HEK293T (cell line): Measurements from ENCODE around the gene WDR64.

ENCODE experiments used
- CTCF ChIA-PET: fragments of 350-600 bp; formaldehyde crosslinking; extraction: SDS; loops from one replicate; lab custom pipeline; 2021; ENCODE audit warnings: antibody characterized with exemption, inconsistent platforms; lab: Yijun Ruan, JAX
- POLR2A ChIA-PET: fragments of 350-600 bp; formaldehyde crosslinking; extraction: SDS; loops from one replicate; lab custom pipeline; 2020; ENCODE audit warnings: antibody characterized with exemption, inconsistent platforms; lab: Yijun Ruan, JAX
- DNase-seq: peaks from one replicate; pipeline ENCODE4 v3.0.0; 2012; ENCODE audit warnings: mixed read lengths; ENCODE audit errors: extremely low spot score
- ARNT ChIP-seq: fragments of 450-650 bp; IDR thresholded peaks from 2 replicates; pipeline ENCODE4 v1.6.1; 2017; ENCODE audit warnings: mild to moderate bottlenecking
- BHLHE40 ChIP-seq: fragments of 450-650 bp; IDR thresholded peaks from 2 replicates; pipeline ENCODE4 v1.6.1; 2016; ENCODE audit warnings: mild to moderate bottlenecking, moderate library complexity, borderline replicate concordance
- CTBP1 ChIP-seq: fragments of 450-650 bp; IDR thresholded peaks from 2 replicates; pipeline ENCODE4 v1.6.1; 2016; ENCODE audit warnings: borderline replicate concordance
- ELF4 ChIP-seq: fragments of 450-650 bp; IDR thresholded peaks from 2 replicates; pipeline ENCODE4 v1.6.1; 2017; ENCODE audit warnings: antibody characterized with exemption
- FOXA1 ChIP-seq: fragments of 450-650 bp; IDR thresholded peaks from 2 replicates; pipeline ENCODE4 v1.6.1; 2016; ENCODE audit warnings: mild to moderate bottlenecking
- FOXK2 ChIP-seq: fragments of 450-650 bp; IDR thresholded peaks from 2 replicates; pipeline ENCODE4 v1.6.1; 2016; ENCODE audit warnings: mild to moderate bottlenecking
- FOXM1 ChIP-seq: fragments of 450-650 bp; IDR thresholded peaks from 2 replicates; pipeline ENCODE4 v1.6.1; 2017; ENCODE audit warnings: mild to moderate bottlenecking, borderline replicate concordance
- HDGF ChIP-seq: fragments of 450-650 bp; IDR thresholded peaks from 2 replicates; pipeline ENCODE4 v1.6.1; 2017; ENCODE audit warnings: antibody characterized with exemption, borderline replicate concordance
- L3MBTL2 ChIP-seq: fragments of 450-650 bp; conservative IDR thresholded peaks from 2 replicates; pipeline ENCODE4 v1.6.1; 2016; ENCODE audit warnings: mild to moderate bottlenecking
- LEF1 ChIP-seq: fragments of 450-650 bp; IDR thresholded peaks from 2 replicates; pipeline ENCODE4 v1.6.1; 2017; ENCODE audit warnings: mild to moderate bottlenecking, borderline replicate concordance
- NFRKB ChIP-seq: fragments of 450-650 bp; IDR thresholded peaks from 2 replicates; pipeline ENCODE4 v1.6.1; 2016; ENCODE audit warnings: mild to moderate bottlenecking, moderate library complexity
- PKNOX1 ChIP-seq: fragments of 450-650 bp; IDR thresholded peaks from 2 replicates; pipeline ENCODE4 v1.6.1; 2016
- SP1 ChIP-seq: fragments of 450-650 bp; IDR thresholded peaks from 2 replicates; pipeline ENCODE4 v1.6.1; 2017
- SUZ12 ChIP-seq: fragments of 450-650 bp; IDR thresholded peaks from 2 replicates; pipeline ENCODE4 v1.6.1; 2016; ENCODE audit warnings: mild to moderate bottlenecking
- TARDBP ChIP-seq: fragments of 450-650 bp; IDR thresholded peaks from 2 replicates; pipeline ENCODE4 v1.6.1; 2016
- ZNF384 ChIP-seq: fragments of 450-650 bp; IDR thresholded peaks from 2 replicates; pipeline ENCODE4 v1.6.1; 2016

Gene WDR64

GRCh38 chr1:241640149-241640866, 11.8 kb upstream of the WDR64 start, which contains the start of the genes CHML and OPN3:
Gene CHML, minus strand, starts transcription at chr1:241640369. Its CDS starts 4,603 bp downstream, at chr1:241635766.
Gene OPN3, minus strand, starts transcription at chr1:241640369. Its CDS starts 115 bp downstream, at chr1:241640254.
- ChIA-PET CTCF (interaction anchor here (0.6 to 1.6 kb wide), 2 partner anchors 13 to 1534 kb away, joined by 4 to 6 read pairs; no protein-coding TSS in a partner anchor), POLR2A (interaction anchor here (0.6 to 1.4 kb wide), 15 partner anchors 9 to 1615 kb away, joined by 3 to 10 read pairs (median 4); partner anchors contain the start of genes EXO1 and SDCCAG8)
- DNase-seq, result peak; percentile 99
- TF ChIP-seq FOXM1, result peak; percentile 57
- no peak for TF ChIP-seq ZNF384
- TF ChIP-seq SP1, result no peak
- peak; percentile 99 for TF ChIP-seq L3MBTL2
- TF ChIP-seq HDGF, result no peak
- no peak for TF ChIP-seq ELF4
- peak; percentile 81; the same call in 1 of the 2 replicates for TF ChIP-seq LEF1
- peak; percentile 79 for TF ChIP-seq ARNT

- ChIA-PET POLR2A (interaction anchor here (0.8 to 1.4 kb wide), 11 partner anchors 8 to 1615 kb away, joined by 3 to 10 read pairs (median 4); partner anchors contain the start of gene SDCCAG8), CTCF (interaction anchor here (0.6 to 1.6 kb wide), 2 partner anchors 13 to 1533 kb away, joined by 4 to 6 read pairs; no protein-coding TSS in a partner anchor)
- TF ChIP-seq BHLHE40, result no peak
- TF ChIP-seq L3MBTL2, result peak; percentile 18; the same call in 1 of the 2 replicates
- TF ChIP-seq LEF1, result no peak
- no peak for TF ChIP-seq SP1
- TF ChIP-seq PKNOX1, result 0 out of 2 replicates have a peak, but pooled peaks have one; percentile 33
- DNase-seq, result no peak
Observed at GRCh38 chr1:241640867-241641622, 11.0 kb upstream of the WDR64 start.

- no peak for TF ChIP-seq SP1
- no peak for TF ChIP-seq FOXA1
- no peak for TF ChIP-seq BHLHE40
- POLR2A ChIA-PET, result no interaction called here
- no peak for DNase-seq
- CTCF ChIA-PET, result interaction anchor here (0.7 kb wide), 1 partner anchor 18 kb away, joined by 7 read pairs; no protein-coding TSS in a partner anchor
Observed at GRCh38 chr1:241641773-241642592, 10.1 kb upstream of the WDR64 start.

DNA sequence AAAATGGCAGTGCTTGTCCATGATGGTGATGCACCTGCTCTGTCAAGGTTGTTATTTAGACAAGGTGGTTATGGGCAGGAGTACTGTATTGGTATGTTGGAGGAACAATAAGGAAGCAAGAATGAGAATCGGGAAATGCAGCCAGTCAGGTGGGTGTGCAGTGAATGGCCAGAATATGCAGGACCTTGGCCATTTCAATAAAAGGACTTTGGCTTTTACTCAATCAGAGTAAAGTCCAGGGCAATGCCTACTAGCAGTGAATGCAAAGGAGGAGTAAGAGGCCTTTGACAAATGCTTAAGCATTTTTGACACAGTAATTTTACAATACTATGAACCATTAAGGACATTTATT, 9.5 kb upstream of the WDR64 start:
- no peak for DNase-seq
- POLR2A ChIA-PET, result no interaction called here
- TF ChIP-seq FOXA1 (no peak), BHLHE40 (no peak), SP1 (no peak), FOXM1 (no peak), CTBP1 (no peak), L3MBTL2 (no peak), TARDBP (no peak), FOXK2 (no peak), HDGF (no peak), ZNF384 (no peak), NFRKB (no peak)
- CTCF ChIA-PET, result interaction anchor here (0.6 kb wide), 1 partner anchor 32 kb away, joined by 3 read pairs; no protein-coding TSS in a partner anchor

DNA sequence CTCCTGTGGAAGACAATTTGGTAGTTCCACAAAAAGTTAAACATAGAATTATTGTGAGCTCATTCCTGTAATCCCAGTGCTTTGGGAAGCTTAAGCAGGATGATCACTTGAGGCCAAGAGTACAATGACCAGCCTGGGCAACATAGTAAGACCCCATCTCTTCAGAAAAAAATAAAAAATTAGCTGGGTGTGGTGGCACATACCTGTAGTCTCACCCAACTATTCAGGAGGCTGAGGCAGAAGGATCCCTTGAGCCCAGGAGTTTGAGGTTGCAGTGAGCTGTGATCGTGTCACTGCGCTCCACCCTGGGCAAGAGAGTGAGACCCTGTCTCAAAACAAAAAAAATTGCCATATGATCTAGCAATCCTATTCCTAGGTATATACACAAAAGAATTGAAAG, 7.8 kb upstream of the WDR64 start:
- no peak for DNase-seq
- no peak for TF ChIP-seq L3MBTL2
- no peak for TF ChIP-seq FOXK2
- TF ChIP-seq PKNOX1, result no peak
- no peak for TF ChIP-seq ELF4
- no peak for TF ChIP-seq NFRKB
- no peak for TF ChIP-seq TARDBP
- TF ChIP-seq HDGF, result no peak
- TF ChIP-seq FOXM1, result no peak
- no peak for TF ChIP-seq ZNF384
- no peak for TF ChIP-seq CTBP1
- POLR2A ChIA-PET, result no interaction called here
- CTCF ChIA-PET, result interaction anchor here (0.6 kb wide), 1 partner anchor 87 kb away, joined by 3 read pairs; no protein-coding TSS in a partner anchor

DNA sequence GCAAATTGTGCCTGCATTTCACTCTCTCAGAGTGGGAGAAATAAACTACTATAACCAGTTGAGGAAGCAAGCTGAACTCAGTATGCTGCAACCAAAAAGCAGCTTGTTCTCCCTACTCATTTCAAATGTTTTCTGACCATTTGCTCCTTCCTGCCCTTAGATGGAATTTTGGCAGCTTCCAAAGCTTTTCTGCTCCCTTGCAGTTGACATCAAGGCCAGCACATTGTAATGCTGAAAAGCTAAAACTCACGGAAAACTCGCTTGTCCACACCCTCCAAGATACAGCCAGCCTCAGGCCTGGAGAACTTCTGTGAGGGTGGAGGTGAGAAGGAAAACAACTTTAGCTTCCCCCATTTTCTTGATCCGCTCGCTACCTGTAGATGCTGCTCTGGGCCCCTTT, 6.9 kb upstream of the WDR64 start:
- TF ChIP-seq PKNOX1 (no peak), LEF1 (no peak), SUZ12 (no peak), FOXA1 (no peak), FOXK2 (no peak), ZNF384 (no peak), CTBP1 (no peak), FOXM1 (no peak), TARDBP (no peak), HDGF (no peak), ELF4 (no peak), SP1 (no peak), L3MBTL2 (no peak), BHLHE40 (no peak), ARNT (no peak)
- POLR2A ChIA-PET, result interaction anchor here (1.2 kb wide), 1 partner anchor 203 kb away, joined by 4 read pairs; the partner anchor contains the start of gene EXO1
- CTCF ChIA-PET, result no interaction called here
- no peak for DNase-seq
